Fibroblast of peridontal ligament (primary cell): ENCODE results near the gene DNAH6.
"Not testable (repeated sequence)": the region's sequence is repeated elsewhere in the genome, so short reads cannot be mapped to it uniquely, and the experiment has no call there.

Experiments
- DNase-seq: peaks from one replicate; pipeline ENCODE4 v3.0.0-alpha.2; 2010; ENCODE audit errors: extremely low read depth

Gene DNAH6

DNA sequence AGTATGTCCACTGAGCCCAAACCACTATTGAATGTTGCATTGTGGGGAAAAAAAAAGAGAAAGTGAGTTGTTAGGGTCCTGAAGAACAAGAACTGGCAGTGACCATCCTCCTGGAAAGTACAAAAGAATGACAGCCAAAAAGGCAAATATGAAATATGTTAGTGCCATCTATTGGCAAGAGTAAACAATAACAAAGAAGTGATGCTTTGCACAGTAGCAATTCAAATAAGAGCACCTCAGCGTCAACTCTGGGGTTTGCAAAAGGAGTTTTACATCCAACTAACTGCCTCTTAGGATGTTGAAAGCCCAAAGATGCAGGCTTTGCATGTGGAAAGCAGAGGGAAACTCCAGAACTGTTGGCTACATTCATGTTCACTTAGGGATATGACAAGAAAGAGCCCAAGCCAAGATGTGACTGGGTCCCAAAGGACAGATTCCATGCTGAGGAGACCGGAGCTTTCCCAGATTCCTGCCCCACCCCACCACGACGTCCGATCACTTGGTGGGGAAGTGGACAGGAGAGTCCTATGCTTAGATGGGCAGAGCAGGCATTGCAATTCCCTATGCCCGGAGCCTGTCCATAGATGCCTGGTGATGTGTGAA is 349.0 kb downstream of the DNAH6 start:
- DNase-seq = peak; percentile 72

GRCh38 chr2:84866122-84866521 is 349.8 kb downstream of the DNAH6 start:
- DNase-seq = peak; percentile 85

- not testable (repeated sequence) for DNase-seq
Measured at GRCh38 chr2:84868327-84868726, 352.0 kb downstream of the DNAH6 start.
